ENCODE measurements around the gene SERPINA1. TPM values are rescaled to one million over a fixed set of nuclear protein-coding genes. Genes with fewer than 3 reads are reported as not detected.

SERPINA1 gene
- total RNA-seq, 1 donor from 2014 or later, result 1,017 TPM

DNA sequence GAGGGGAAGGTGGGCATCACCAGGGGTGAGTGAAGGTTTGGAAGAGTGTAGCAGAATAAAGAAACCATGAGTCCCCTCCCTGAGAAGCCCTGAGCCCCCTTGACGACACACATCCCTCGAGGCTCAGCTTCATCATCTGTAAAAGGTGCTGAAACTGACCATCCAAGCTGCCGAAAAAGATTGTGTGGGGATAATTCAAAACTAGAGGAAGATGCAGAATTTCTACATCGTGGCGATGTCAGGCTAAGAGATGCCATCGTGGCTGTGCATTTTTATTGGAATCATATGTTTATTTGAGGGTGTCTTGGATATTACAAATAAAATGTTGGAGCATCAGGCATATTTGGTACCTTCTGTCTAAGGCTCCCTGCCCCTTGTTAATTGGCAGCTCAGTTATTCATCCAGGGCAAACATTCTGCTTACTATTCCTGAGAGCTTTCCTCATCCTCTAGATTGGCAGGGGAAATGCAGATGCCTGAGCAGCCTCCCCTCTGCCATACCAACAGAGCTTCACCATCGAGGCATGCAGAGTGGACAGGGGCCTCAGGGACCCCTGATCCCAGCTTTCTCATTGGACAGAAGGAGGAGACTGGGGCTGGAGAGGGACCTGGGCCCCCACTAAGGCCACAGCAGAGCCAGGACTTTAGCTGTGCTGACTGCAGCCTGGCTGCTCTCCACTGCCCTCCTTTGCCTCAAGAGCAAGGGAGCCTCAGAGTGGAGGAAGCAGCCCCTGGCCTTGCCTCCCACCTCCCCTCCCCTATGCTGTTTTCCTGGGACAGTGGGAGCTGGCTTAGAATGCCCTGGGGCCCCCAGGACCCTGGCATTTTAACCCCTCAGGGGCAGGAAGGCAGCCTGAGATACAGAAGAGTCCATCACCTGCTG, 7.0 kb downstream of the SERPINA1 start:
- TF ChIP-seq, protein P1, sequence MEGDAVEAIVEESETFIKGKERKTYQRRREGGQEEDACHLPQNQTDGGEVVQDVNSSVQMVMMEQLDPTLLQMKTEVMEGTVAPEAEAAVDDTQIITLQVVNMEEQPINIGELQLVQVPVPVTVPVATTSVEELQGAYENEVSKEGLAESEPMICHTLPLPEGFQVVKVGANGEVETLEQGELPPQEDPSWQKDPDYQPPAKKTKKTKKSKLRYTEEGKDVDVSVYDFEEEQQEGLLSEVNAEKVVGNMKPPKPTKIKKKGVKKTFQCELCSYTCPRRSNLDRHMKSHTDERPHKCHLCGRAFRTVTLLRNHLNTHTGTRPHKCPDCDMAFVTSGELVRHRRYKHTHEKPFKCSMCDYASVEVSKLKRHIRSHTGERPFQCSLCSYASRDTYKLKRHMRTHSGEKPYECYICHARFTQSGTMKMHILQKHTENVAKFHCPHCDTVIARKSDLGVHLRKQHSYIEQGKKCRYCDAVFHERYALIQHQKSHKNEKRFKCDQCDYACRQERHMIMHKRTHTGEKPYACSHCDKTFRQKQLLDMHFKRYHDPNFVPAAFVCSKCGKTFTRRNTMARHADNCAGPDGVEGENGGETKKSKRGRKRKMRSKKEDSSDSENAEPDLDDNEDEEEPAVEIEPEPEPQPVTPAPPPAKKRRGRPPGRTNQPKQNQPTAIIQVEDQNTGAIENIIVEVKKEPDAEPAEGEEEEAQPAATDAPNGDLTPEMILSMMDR (IDR thresholded peaks at IDR 0.05), result no peak
- Histone ChIP-seq H3K36me3 (peaks cover 8% of the 10 kb centered on the region), H3K27ac (no peak overlapping the region), H3K9me3 (no peaks in the 10 kb centered on the region), H3K27me3 (no peaks in the 10 kb centered on the region), H3K4me1 (peaks cover 17% of the 10 kb centered on the region), H3K4me3 (no peak overlapping the region)
- intact Hi-C loops (cut with DNase I), result no loop called here
- DNase-seq (no peak), ATAC-seq (no peak)

DNA sequence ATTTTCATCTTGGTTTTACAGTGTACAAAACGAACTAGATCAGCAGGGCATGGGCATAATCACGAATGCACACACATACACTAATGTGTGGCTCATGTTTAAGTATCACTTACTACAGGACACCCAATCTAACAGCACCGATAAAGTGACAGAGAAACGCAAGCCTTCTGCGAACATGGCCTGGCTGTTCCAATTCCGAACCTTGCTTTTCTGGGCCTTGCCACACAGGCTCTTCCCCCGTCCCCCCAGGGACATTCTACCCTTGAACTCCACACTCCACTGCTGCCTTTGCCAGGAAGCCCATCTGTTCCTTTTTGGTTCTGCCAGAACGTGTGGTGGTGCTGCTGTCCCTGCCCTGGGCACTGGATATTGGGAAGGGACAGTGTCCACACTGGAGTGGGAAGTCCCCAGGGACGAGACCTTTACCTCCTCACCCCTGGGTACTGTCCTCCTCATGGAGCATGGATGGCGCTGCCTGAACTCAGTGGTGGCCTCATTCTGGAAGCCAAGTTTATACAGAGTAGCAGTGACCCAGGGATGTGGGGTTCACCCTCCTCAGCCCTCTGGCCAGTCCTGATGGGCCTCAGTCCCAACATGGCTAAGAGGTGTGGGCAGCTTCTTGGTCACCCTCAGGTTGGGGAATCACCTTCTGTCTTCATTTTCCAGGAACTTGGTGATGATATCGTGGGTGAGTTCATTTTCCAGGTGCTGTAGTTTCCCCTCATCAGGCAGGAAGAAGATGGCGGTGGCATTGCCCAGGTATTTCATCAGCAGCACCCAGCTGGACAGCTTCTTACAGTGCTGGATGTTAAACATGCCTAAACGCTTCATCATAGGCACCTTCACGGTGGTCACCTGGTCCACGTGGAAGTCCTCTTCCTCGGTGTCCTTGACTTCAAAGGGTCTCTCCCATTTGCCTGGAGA, 7.9 kb downstream of the SERPINA1 start:
- Histone ChIP-seq H3K4me3 (no peak overlapping the region), H3K27ac (no peak overlapping the region), H3K36me3 (peaks cover 8% of the 10 kb centered on the region), H3K4me1 (peaks cover 16% of the 10 kb centered on the region), H3K9me3 (no peaks in the 10 kb centered on the region), H3K27me3 (no peaks in the 10 kb centered on the region)
- intact Hi-C loops (cut with DNase I), result no loop called here
- TF ChIP-seq, protein P1 (IDR thresholded peaks at IDR 0.05), result no peak
- DNase-seq (no peak), ATAC-seq (no peak)

DNA sequence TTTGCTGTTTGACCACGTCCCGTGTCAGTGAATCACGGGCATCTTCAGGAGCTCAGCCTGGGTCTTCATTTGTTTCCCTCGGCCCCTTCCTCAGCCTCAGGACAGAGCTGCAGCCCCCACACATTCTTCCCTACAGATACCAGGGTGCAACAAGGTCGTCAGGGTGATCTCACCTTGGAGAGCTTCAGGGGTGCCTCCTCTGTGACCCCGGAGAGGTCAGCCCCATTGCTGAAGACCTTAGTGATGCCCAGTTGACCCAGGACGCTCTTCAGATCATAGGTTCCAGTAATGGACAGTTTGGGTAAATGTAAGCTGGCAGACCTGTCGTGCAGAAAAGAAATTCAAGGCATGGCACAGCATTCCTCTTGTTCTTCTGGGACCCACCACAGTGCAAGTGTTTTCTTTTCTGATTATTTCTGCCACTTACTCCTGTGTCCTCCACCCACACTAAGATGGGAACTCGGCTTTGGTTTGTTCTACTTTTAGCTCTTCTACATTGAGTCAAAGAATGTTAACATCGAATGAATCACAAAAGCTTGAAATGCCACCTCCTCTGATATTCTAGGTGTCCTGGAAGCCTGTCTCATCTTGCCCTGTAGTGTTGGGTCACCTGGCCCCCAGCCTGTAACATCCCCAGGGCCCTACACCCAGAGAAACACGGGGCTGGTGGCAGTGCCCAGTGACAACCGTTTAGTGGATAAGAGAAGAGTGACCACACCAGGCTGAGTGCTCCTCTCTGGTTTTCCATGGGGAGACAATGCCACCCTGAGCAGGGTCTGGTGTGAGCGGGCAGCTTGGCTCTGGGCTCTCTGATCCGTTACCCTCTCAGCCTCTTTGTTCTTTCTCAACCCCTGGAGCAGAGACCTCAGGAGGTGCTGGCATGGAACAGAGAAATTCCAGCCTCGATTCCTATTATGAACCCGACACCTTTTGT, 8.8 kb downstream of the SERPINA1 start:
- no peak for ATAC-seq
- intact Hi-C loops (cut with DNase I), result no loop called here

DNA sequence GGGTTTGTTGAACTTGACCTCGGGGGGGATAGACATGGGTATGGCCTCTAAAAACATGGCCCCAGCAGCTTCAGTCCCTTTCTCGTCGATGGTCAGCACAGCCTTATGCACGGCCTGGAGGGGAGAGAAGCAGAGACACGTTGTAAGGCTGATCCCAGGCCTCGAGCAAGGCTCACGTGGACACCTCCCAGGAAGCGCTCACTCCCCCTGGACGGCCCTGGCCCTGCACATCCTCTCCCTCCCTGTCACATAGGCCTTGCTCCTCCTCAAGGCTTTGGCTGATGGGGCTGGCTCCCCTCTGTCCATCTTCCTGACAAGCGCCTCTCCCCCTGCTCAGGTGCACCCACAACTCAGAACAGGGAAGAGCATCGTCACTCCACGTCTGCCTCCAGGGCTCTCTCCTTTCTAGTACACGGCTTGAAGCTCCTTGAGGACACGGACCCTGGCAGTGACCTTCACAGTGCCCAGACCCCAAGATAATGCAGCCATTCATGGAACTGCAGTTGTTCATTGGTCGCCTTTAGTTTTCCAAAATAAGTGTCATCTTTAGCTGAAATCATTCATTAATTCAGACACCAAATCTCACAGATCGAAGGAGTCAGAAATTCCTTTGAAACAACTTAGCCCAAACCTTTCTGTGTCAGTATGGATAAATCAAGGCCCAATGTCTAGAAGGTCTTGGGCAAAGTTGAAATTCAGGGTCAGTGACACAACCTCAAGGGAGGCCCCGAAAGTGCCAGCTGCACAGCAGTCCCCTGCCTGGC, 9.7 kb downstream of the SERPINA1 start:
- TF ChIP-seq, protein P1 (IDR thresholded peaks at IDR 0.05), result no peak
- intact Hi-C loops (cut with DNase I), result no loop called here

More for the DNA sequence above, 8.8 kb downstream of the SERPINA1 start:
- Histone ChIP-seq H3K9me3 (no peaks in the 10 kb centered on the region), H3K4me3 (no peak overlapping the region), H3K4me1 (peaks cover 7% of the 10 kb centered on the region), H3K27ac (no peak overlapping the region), H3K36me3 (peaks cover 8% of the 10 kb centered on the region), H3K27me3 (no peaks in the 10 kb centered on the region)
- TF ChIP-seq, protein P1 (IDR thresholded peaks at IDR 0.05), result no peak
- DNase-seq, result no peak

More for the DNA sequence above, 9.7 kb downstream of the SERPINA1 start:
- H3K36me3 ChIP-seq, result peaks cover 8% of the 10 kb centered on the region
- H3K4me1 ChIP-seq, result peaks cover 3% of the 10 kb centered on the region
- H3K4me3 ChIP-seq, result no peak overlapping the region
- H3K27me3 ChIP-seq, result no peaks in the 10 kb centered on the region
- H3K27ac ChIP-seq, result no peak overlapping the region
- DNase-seq (no peak), ATAC-seq (no peak)
- H3K9me3 ChIP-seq, result no peaks in the 10 kb centered on the region

Measured in upper lobe of right lung (tissue), 1 donor.